Raji (cell line): ENCODE measurements around the gene IL1R1.

Source experiments
- POLR2A ChIP-seq: IDR thresholded peaks from 2 replicates; pipeline ENCODE4 v1.6.1; 2011; ENCODE audit warnings: low read depth, low read length, control low read depth; ENCODE audit not compliant: insufficient read depth

The IL1R1 gene

GRCh38 chr2:102141970-102142828 is at the start of gene IL1R1:
TSS of gene IL1R1 (plus strand) at chr2:102142746. CDS start at chr2:102157725, 14,979 bp downstream.
- TF ChIP-seq POLR2A = no peak

- no peak for TF ChIP-seq POLR2A
Observed at GRCh38 chr2:102093662-102094061, 48.9 kb upstream of the IL1R1 start.

GRCh38 chr2:102094917-102095316 is 47.6 kb upstream of the IL1R1 start:
- no peak for TF ChIP-seq POLR2A

- TF ChIP-seq POLR2A = no peak
Observed at GRCh38 chr2:102096103-102096502, 46.4 kb upstream of the IL1R1 start.

GRCh38 chr2:102098756-102099155 is 43.8 kb upstream of the IL1R1 start:
- no peak for TF ChIP-seq POLR2A

- TF ChIP-seq POLR2A = no peak
Observed at GRCh38 chr2:102099536-102100298, 42.8 kb upstream of the IL1R1 start.

- TF ChIP-seq POLR2A = no peak
Observed at GRCh38 chr2:102100371-102101096, 42.0 kb upstream of the IL1R1 start.

- no peak for TF ChIP-seq POLR2A
Observed at GRCh38 chr2:102101097-102101848, 41.3 kb upstream of the IL1R1 start.

- TF ChIP-seq POLR2A = no peak
Observed at GRCh38 chr2:102101849-102102635, 40.5 kb upstream of the IL1R1 start.

GRCh38 chr2:102103284-102103683 is 39.3 kb upstream of the IL1R1 start:
- no peak for TF ChIP-seq POLR2A

- no peak for TF ChIP-seq POLR2A
Observed at GRCh38 chr2:102103992-102104871, 38.3 kb upstream of the IL1R1 start.

- no peak for TF ChIP-seq POLR2A
Observed at GRCh38 chr2:102106133-102106556, 36.4 kb upstream of the IL1R1 start.

GRCh38 chr2:102107741-102108070 is 34.8 kb upstream of the IL1R1 start:
- TF ChIP-seq POLR2A = no peak

GRCh38 chr2:102109016-102109415 is 33.5 kb upstream of the IL1R1 start:
- no peak for TF ChIP-seq POLR2A

- TF ChIP-seq POLR2A = no peak
Observed at GRCh38 chr2:102110171-102110570, 32.4 kb upstream of the IL1R1 start.
